OCI-LY7 (cell line): ENCODE results near the gene RPL32. TPM values are rescaled to one million over a fixed set of nuclear protein-coding genes. Genes with fewer than 3 reads are reported as not detected.

ENCODE experiments used
- BruUV-seq: library from RNA; stranded (reverse); fragments of 400-500 nt; replicated peaks from 2 replicates; lab custom pipeline; 2021; lab: Mats Ljungman, UMichigan
- CTCF ChIA-PET: fragments of 300-600 bp; sonication (Branson Sonifier 250); formaldehyde crosslinking; loops from one replicate; lab custom pipeline; 2022; ENCODE audit warnings: antibody characterized with exemption; ENCODE audit not compliant: unreplicated experiment; lab: Charles Lee
- POLR2A ChIA-PET: fragments of 300-600 bp; sonication (Branson Sonifier 250); formaldehyde crosslinking; loops from one replicate; lab custom pipeline; 2022; ENCODE audit warnings: antibody characterized with exemption; lab: Charles Lee
- DNase-seq: peaks from one replicate; pipeline ENCODE4 v3.0.0-alpha.2; 2015; ENCODE audit warnings: low spot score
- H2AFZ ChIP-seq: fragments of 200-600 bp; sonication (generic), shearing (Covaris generic); 2 replicates; pipeline ENCODE4 v1.6.1; 2014; ENCODE audit warnings: mild to moderate bottlenecking, antibody characterized with exemption, low read length, moderate library complexity
- H3K27ac ChIP-seq: fragments of 200-600 bp; sonication (generic); 2 replicates; pipeline ENCODE4 v1.5.1; 2014; ENCODE audit warnings: mixed run types, low read depth, mild to moderate bottlenecking, moderate library complexity, low read length, inconsistent platforms; ENCODE audit not compliant: poor library complexity, severe bottlenecking
- H3K36me3 ChIP-seq: fragments of 200-600 bp; sonication (generic); 2 replicates; pipeline ENCODE4 v1.6.1; 2014; ENCODE audit warnings: mild to moderate bottlenecking, antibody characterized with exemption, low read length, moderate library complexity, mixed read lengths; ENCODE audit not compliant: insufficient read depth
- H3K4me1 ChIP-seq: fragments of 200-600 bp; sonication (generic); 2 replicates; pipeline ENCODE4 v1.5.1; 2014; ENCODE audit warnings: mild to moderate bottlenecking, low read length; ENCODE audit not compliant: insufficient read depth, poor library complexity, severe bottlenecking
- H3K4me2 ChIP-seq: fragments of 200-600 bp; sonication (generic); 2 replicates; pipeline ENCODE4 v1.6.1; 2014; ENCODE audit warnings: mild to moderate bottlenecking, low read length
- H3K4me3 ChIP-seq: fragments of 200-600 bp; sonication (generic); 2 replicates; pipeline ENCODE4 v1.5.1; 2014; ENCODE audit warnings: mild to moderate bottlenecking, low read depth, low read length; ENCODE audit not compliant: poor library complexity, severe bottlenecking
- H3K79me2 ChIP-seq: fragments of 200-600 bp; sonication (generic); 2 replicates; pipeline ENCODE4 v1.6.1; 2016; ENCODE audit warnings: low read depth, mild to moderate bottlenecking, low read length, moderate library complexity, mixed read lengths; ENCODE audit not compliant: insufficient read depth
- H3K9me2 ChIP-seq: fragments of 200-600 bp; sonication (generic); 2 replicates; pipeline ENCODE4 v1.6.1; 2016; ENCODE audit warnings: mild to moderate bottlenecking, low read length, mixed read lengths; ENCODE audit not compliant: insufficient read depth
- H3K9me3 ChIP-seq: fragments of 200-600 bp; sonication (generic); 2 replicates; pipeline ENCODE4 v1.6.1; 2014; ENCODE audit warnings: mild to moderate bottlenecking, mixed run types, low read length, mixed read lengths
- H4K20me1 ChIP-seq: fragments of 200-600 bp; sonication (generic); 2 replicates; pipeline ENCODE4 v1.6.1; 2014; ENCODE audit warnings: mild to moderate bottlenecking, antibody characterized with exemption, low read length, moderate library complexity, mixed read lengths; ENCODE audit not compliant: insufficient read depth
- EZH2phosphoT487 ChIP-seq: fragments of 200-600 bp; sonication (generic); IDR thresholded peaks from 2 replicates; pipeline ENCODE4 v1.6.1; 2018; ENCODE audit warnings: low read depth, borderline replicate concordance, mild to moderate bottlenecking, mixed run types, antibody characterized with exemption, low read length, moderate library complexity, mixed read lengths
- intact Hi-C: fragments of 100-400 bp; cut with micrococcal nuclease; formaldehyde crosslinking; loops from one replicate; pipeline ENCODE4 v1.10.0; 2022; ENCODE audit not compliant: unreplicated experiment
- total RNA-seq, 2 experiments: library from RNA; depleted of rRNA in 1 of 2; stranded (reverse); fragments of >200 nt in 1 of 2; shearing (Covaris generic) in 1 of 2; gene quantifications; 2 replicates each; pipeline ENCODE4 v1.2.3, GENCODE V29; 2014 to 2022
- TF ChIP-seq, protein P1 (sequence below): fragments of 200-600 bp; sonication (generic); conservative IDR thresholded peaks from 2 replicates; pipeline ENCODE4 v1.5.1; 2014; ENCODE audit warnings: mild to moderate bottlenecking, antibody characterized with exemption, low read length, moderate library complexity, mixed read lengths

The RPL32 gene
- total RNA-seq, 2 experiments from 2014 or later = 2,099 to 3,717 TPM

DNA sequence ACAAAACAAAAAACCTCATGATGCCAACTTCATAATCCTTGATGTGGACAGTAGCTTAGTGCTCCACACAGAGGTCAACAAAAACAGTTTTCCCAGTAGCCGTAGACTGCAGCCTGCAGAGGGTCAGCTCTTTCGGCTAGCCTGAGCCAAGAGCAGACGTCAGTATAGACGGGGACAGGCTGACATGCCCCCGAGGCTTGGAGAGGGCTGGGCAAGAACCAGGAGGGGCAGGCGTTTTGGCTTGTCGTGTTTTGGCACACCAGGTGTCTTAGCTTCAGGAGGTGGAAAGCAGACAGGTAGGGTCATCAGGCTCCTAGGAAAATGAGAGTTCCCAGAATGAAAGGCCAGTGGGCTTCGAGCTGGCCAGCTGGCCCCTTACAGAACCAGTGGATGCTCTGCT is 23.1 kb downstream of the RPL32 start:
- POLR2A ChIA-PET = interaction anchor here (0.6 to 0.7 kb wide), 2 partner anchors 296 to 1480 kb away, joined by 3 read pairs; no protein-coding TSS in a partner anchor
- Histone ChIP-seq H3K9me2 (no peaks in the 10 kb centered on the region), H4K20me1 (no peaks in the 10 kb centered on the region), H3K79me2 (no peaks in the 10 kb centered on the region), H3K4me3 (no peak overlapping the region), H3K4me1 (peaks cover 12% of the 10 kb centered on the region), H3K4me2 (no peak overlapping the region), H2AFZ (no peak overlapping the region), H3K27ac (peak overlapping the region; percentile 29), H3K36me3 (peaks cover 21% of the 10 kb centered on the region; the same call in 1 of the 2 replicates), H3K9me3 (no peaks in the 10 kb centered on the region)
- no peak for DNase-seq
- CTCF ChIA-PET = interaction anchor here (1.4 to 1.5 kb wide), 2 partner anchors 9 to 11 kb away, joined by 3 to 20 read pairs; no protein-coding TSS in a partner anchor
- intact Hi-C loops = no loop called here
- TF ChIP-seq, protein P1, sequence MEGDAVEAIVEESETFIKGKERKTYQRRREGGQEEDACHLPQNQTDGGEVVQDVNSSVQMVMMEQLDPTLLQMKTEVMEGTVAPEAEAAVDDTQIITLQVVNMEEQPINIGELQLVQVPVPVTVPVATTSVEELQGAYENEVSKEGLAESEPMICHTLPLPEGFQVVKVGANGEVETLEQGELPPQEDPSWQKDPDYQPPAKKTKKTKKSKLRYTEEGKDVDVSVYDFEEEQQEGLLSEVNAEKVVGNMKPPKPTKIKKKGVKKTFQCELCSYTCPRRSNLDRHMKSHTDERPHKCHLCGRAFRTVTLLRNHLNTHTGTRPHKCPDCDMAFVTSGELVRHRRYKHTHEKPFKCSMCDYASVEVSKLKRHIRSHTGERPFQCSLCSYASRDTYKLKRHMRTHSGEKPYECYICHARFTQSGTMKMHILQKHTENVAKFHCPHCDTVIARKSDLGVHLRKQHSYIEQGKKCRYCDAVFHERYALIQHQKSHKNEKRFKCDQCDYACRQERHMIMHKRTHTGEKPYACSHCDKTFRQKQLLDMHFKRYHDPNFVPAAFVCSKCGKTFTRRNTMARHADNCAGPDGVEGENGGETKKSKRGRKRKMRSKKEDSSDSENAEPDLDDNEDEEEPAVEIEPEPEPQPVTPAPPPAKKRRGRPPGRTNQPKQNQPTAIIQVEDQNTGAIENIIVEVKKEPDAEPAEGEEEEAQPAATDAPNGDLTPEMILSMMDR = no peak
- no peak for TF ChIP-seq EZH2phosphoT487
- BruUV-seq = no TSS peak

DNA sequence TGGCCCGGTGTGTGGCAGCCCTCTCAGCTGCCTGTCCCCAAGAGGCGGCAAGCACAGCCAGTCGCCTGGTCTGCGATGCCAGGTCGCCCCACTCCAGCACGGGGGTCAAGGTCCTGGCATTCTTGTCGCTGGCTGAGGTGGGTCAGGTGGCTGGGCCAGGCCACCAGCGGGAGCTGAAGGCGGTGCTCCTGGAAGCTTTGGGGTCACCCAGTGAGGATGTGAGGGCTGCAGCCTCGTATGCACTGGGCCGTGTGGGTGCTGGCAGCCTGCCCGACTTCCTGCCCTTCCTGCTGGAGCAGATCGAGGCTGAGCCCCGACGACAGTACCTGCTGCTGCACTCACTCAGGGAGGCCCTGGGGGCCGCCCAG is 24.0 kb downstream of the RPL32 start:
- TF ChIP-seq, protein P1 = no peak
- no peak for TF ChIP-seq EZH2phosphoT487
- no TSS peak for BruUV-seq
- Histone ChIP-seq H3K27ac (no peak overlapping the region), H3K36me3 (peaks cover 21% of the 10 kb centered on the region; the same call in 1 of the 2 replicates), H3K79me2 (no peaks in the 10 kb centered on the region), H3K4me2 (no peak overlapping the region), H3K9me2 (no peaks in the 10 kb centered on the region), H3K4me1 (peaks cover 12% of the 10 kb centered on the region), H2AFZ (no peak overlapping the region), H4K20me1 (no peaks in the 10 kb centered on the region), H3K4me3 (no peak overlapping the region), H3K9me3 (no peaks in the 10 kb centered on the region)
- ChIA-PET CTCF (no interaction called here), POLR2A (interaction anchor here (0.6 kb wide), 1 partner anchor 14 kb away, joined by 6 read pairs; no protein-coding TSS in a partner anchor)
- DNase-seq = no peak
- intact Hi-C loops = no loop called here
